ENCODE measurements around the gene ADGRL1. TPM values are rescaled to one million over a fixed set of nuclear protein-coding genes. Genes with fewer than 3 reads are reported as not detected.

ADGRL1 gene
- total RNA-seq, 4 donors from 2014 or later: 0.76 to 3.5 (median 1.2) TPM

GRCh38 chr19:14150041-14150769 is 55.8 kb downstream of the ADGRL1 start:
- Histone ChIP-seq H3K27ac (peak overlapping the region; percentile 49 to 76 (median 61)), H3K36me3 (no peaks in the 10 kb centered on the region), H3K27me3 (no peaks in the 10 kb centered on the region), H3K4me3 (peak overlapping the region in 2 of 4 donors; percentile 5 to 10), H3K4me1 (peaks cover 11 to 19% of the 10 kb centered on the region in 2 donors), H3K9me3 (no peaks in the 10 kb centered on the region)
- ATAC-seq: no peak
- TF ChIP-seq CTCF (IDR thresholded peaks at IDR 0.05 in 4 of 5, conservative IDR thresholded peaks at IDR 0.05 in 1 of 5) (no peak), POLR2A (IDR thresholded peaks at IDR 0.05) (no peak)
- in situ Hi-C loops (cut with MboI; ENCODE audit: low sequenced_read_pairs in 4 of 4): no loop called here
- DNase-seq: no peak
- intact Hi-C loops (cut with DNase I; ENCODE audit: low total_unique reads): no loop called here

GRCh38 chr19:14149509-14149994 is 56.4 kb downstream of the ADGRL1 start:
- peak overlapping the region; percentile 49 to 76 (median 61) for H3K27ac ChIP-seq
- H3K27me3 ChIP-seq: no peaks in the 10 kb centered on the region
- peak; percentile 11 to 23 for ATAC-seq
- in situ Hi-C loops (cut with MboI; ENCODE audit: low sequenced_read_pairs in 4 of 4): no loop called here
- H3K4me1 ChIP-seq: peaks cover 11 to 19% of the 10 kb centered on the region in 2 donors
- TF ChIP-seq CTCF (IDR thresholded peaks at IDR 0.05 in 4 of 5, conservative IDR thresholded peaks at IDR 0.05 in 1 of 5) (no peak), POLR2A (IDR thresholded peaks at IDR 0.05) (no peak)
- H3K9me3 ChIP-seq: no peaks in the 10 kb centered on the region
- intact Hi-C loops (cut with DNase I; ENCODE audit: low total_unique reads): loop anchor here (2.0 to 5.0 kb wide), 2 partner anchors 48 to 199 kb away; no protein-coding TSS in a partner anchor
- H3K36me3 ChIP-seq: no peaks in the 10 kb centered on the region
- H3K4me3 ChIP-seq: peak overlapping the region in 2 of 4 donors; percentile 5 to 10
- peak; percentile 30 to 46 for DNase-seq

- no peak for DNase-seq
- intact Hi-C loops (cut with DNase I; ENCODE audit: low total_unique reads): loop anchor here (2.0 to 5.0 kb wide), 2 partner anchors 48 to 200 kb away; no protein-coding TSS in a partner anchor
- no peak for ATAC-seq
- no peaks in the 10 kb centered on the region for H3K36me3 ChIP-seq
- H3K27me3 ChIP-seq: no peaks in the 10 kb centered on the region
- H3K4me1 ChIP-seq: peaks cover 11 to 19% of the 10 kb centered on the region in 2 donors
- peak overlapping the region; percentile 49 to 76 (median 61) for H3K27ac ChIP-seq
- TF ChIP-seq CTCF (IDR thresholded peaks at IDR 0.05 in 4 of 5, conservative IDR thresholded peaks at IDR 0.05 in 1 of 5): no peak
- in situ Hi-C loops (cut with MboI; ENCODE audit: low sequenced_read_pairs in 4 of 4): no loop called here
- H3K9me3 ChIP-seq: no peaks in the 10 kb centered on the region
- peak overlapping the region in 1 of 4 donors; percentile 10 for H3K4me3 ChIP-seq
Observed at GRCh38 chr19:14148751-14149410, 57.1 kb downstream of the ADGRL1 start.

- Histone ChIP-seq H3K27me3 (no peaks in the 10 kb centered on the region), H3K4me3 (no peak overlapping the region), H3K36me3 (no peaks in the 10 kb centered on the region), H3K4me1 (peaks cover 11 to 19% of the 10 kb centered on the region in 2 donors), H3K27ac (peak overlapping the region in 3 of 4 donors; percentile 49 to 76 (median 73)), H3K9me3 (no peaks in the 10 kb centered on the region)
- peak; percentile 59 to 79 (median 71) for TF ChIP-seq CTCF (IDR thresholded peaks at IDR 0.05 in 4 of 5, conservative IDR thresholded peaks at IDR 0.05 in 1 of 5)
- no peak for TF ChIP-seq POLR2A (IDR thresholded peaks at IDR 0.05)
- ATAC-seq (peak; percentile 51 to 73), DNase-seq (peak in 1 of 2 donors; percentile 37)
- in situ Hi-C loops (cut with MboI; ENCODE audit: low sequenced_read_pairs in 4 of 4) (no loop called here), intact Hi-C loops (cut with DNase I; ENCODE audit: low total_unique reads) (loop anchor here (2.0 to 5.0 kb wide), 2 partner anchors 49 to 201 kb away; no protein-coding TSS in a partner anchor)
Observed at GRCh38 chr19:14147797-14148605, 58.0 kb downstream of the ADGRL1 start.
